ENCODE results near the gene NDUFA8. TPM values are rescaled to one million over a fixed set of nuclear protein-coding genes. Genes with fewer than 3 reads are reported as not detected.

Gene NDUFA8
- total and polyA plus RNA-seq, 2 of the 4 experiments (the other 2 are of a cell fraction) = 45.2 to 98.1 TPM

DNA sequence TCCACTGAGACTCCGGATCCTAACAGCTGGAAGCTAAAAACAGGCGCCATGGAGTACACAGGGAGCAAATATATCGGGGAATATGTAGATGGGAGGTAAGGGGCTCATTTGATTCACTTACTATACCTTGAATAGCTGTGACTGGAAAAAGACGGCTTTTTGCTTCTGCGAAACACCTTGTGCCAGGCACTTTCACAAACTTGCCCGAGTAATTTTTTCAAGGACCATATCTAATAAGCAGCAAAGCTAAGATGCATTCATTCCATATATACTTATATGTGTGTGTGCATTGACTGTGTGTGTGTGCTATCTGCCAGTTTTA, 307 bp upstream of the NDUFA8 start:
- Histone ChIP-seq H3K18ac (ENCODE audit: low read depth, low read length) (no peak overlapping the region), H3K27ac (ENCODE audit: insufficient read depth, low read length) (no peak overlapping the region), H3K9ac (ENCODE audit: low read depth, low read length) (no peak overlapping the region), H3K4me1 (ENCODE audit: control insufficient read depth, insufficient read depth, low read length) (peaks cover 2% of the 10 kb centered on the region), H2AK5ac (ENCODE audit: low read depth, low read length) (no peak overlapping the region), H4K20me1 (ENCODE audit: insufficient read depth, low read length) (peaks cover 9% of the 10 kb centered on the region; the same call in 1 of the 2 replicates), H2AK9ac (replicated peaks; ENCODE audit: low read depth, low read length, poor library complexity) (peak overlapping the region; percentile 68), H4K91ac (ENCODE audit: insufficient read depth, low read depth, low read length) (no peak overlapping the region), H3K9me1 (ENCODE audit: insufficient read depth, low read length) (peaks cover 8% of the 10 kb centered on the region), H3K36me3 (ENCODE audit: control insufficient read depth, insufficient read depth, low read length) (no peaks in the 10 kb centered on the region), H3K4me2 (ENCODE audit: low read depth, low read length) (peak overlapping the region; percentile 74), H3K4ac (ENCODE audit: low read depth, low read length) (no peak overlapping the region), H2BK120ac (ENCODE audit: low read depth, low read length) (no peak overlapping the region), H3K56ac (ENCODE audit: extremely low read depth, insufficient read depth, low read length) (no peak overlapping the region), H2AFZ (replicated peaks; ENCODE audit: low read length, poor library complexity) (peak overlapping the region; percentile 99), H4K8ac (ENCODE audit: low read depth in 2 of 2, low read length in 2 of 2) (no peak overlapping the region; a peak in 1 of 4 replicates), H3K14ac (replicated peaks; ENCODE audit: low read depth, low read length) (no peak overlapping the region), H2BK15ac (ENCODE audit: low read depth, low read length) (no peak overlapping the region), H3K27me3 (ENCODE audit: control insufficient read depth, insufficient read depth, low read length) (peaks cover 9% of the 10 kb centered on the region), H2BK5ac (ENCODE audit: low read depth, low read length, poor library complexity, severe bottlenecking) (no peak overlapping the region), H3K23ac (ENCODE audit: low read depth, low read length) (no peak overlapping the region), H2BK20ac (ENCODE audit: low read depth, low read length) (no peak overlapping the region), H3K9me3 (ENCODE audit: control insufficient read depth, insufficient read depth, low read length) (no peaks in the 10 kb centered on the region; the same call in 1 of the 2 replicates), H3K4me3 (ENCODE audit: insufficient read depth, low read depth, low read length) (peak overlapping the region; percentile 31; the same call in 1 of the 2 replicates), H4K5ac (ENCODE audit: low read depth, low read length) (no peak overlapping the region), H3K79me1 (ENCODE audit: low read depth in 1 of 2, low read length in 2 of 2) (peaks cover 24 to 32% of the 10 kb centered on the region in 2 experiments)
- ChIA-PET CTCF (interaction anchor here (0.8 to 1.0 kb wide), 2 partner anchors 13 to 15 kb away, joined by 3 to 4 read pairs; no protein-coding TSS in a partner anchor), POLR2A (ENCODE audit: unreplicated experiment) (no interaction called here)
- no CpG with 5 or more reads among the region's 6 CpGs for WGBS, 2 experiments (ENCODE audit: extremely low coverage in 2 of 2, insufficient read length in 1 of 2)
- ATAC-seq (ENCODE audit: low read depth) (no peak), DNase-seq (no peak)
- in situ Hi-C loops (cut with MboI; ENCODE audit: low sequenced_read_pairs) = no loop called here
- no peak for TF ChIP-seq CEBPB (IDR thresholded peaks at IDR 0.05; ENCODE audit: low read depth, low read length)
- TF ChIP-seq, protein P1, sequence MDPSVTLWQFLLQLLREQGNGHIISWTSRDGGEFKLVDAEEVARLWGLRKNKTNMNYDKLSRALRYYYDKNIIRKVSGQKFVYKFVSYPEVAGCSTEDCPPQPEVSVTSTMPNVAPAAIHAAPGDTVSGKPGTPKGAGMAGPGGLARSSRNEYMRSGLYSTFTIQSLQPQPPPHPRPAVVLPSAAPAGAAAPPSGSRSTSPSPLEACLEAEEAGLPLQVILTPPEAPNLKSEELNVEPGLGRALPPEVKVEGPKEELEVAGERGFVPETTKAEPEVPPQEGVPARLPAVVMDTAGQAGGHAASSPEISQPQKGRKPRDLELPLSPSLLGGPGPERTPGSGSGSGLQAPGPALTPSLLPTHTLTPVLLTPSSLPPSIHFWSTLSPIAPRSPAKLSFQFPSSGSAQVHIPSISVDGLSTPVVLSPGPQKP (IDR thresholded peaks at IDR 0.05; ENCODE audit: borderline replicate concordance, low read depth, low read length) = no peak
- no peak for TF ChIP-seq SMC3 (IDR thresholded peaks at IDR 0.05; ENCODE audit: low read depth, low read length)
- TF ChIP-seq RFX5 (IDR thresholded peaks at IDR 0.05; ENCODE audit: low read depth, low read length) = no peak
- TF ChIP-seq, protein P2, sequence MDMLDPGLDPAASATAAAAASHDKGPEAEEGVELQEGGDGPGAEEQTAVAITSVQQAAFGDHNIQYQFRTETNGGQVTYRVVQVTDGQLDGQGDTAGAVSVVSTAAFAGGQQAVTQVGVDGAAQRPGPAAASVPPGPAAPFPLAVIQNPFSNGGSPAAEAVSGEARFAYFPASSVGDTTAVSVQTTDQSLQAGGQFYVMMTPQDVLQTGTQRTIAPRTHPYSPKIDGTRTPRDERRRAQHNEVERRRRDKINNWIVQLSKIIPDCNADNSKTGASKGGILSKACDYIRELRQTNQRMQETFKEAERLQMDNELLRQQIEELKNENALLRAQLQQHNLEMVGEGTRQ (IDR thresholded peaks at IDR 0.05; ENCODE audit: low read depth, low read length) = no peak
- TF ChIP-seq, protein P3, sequence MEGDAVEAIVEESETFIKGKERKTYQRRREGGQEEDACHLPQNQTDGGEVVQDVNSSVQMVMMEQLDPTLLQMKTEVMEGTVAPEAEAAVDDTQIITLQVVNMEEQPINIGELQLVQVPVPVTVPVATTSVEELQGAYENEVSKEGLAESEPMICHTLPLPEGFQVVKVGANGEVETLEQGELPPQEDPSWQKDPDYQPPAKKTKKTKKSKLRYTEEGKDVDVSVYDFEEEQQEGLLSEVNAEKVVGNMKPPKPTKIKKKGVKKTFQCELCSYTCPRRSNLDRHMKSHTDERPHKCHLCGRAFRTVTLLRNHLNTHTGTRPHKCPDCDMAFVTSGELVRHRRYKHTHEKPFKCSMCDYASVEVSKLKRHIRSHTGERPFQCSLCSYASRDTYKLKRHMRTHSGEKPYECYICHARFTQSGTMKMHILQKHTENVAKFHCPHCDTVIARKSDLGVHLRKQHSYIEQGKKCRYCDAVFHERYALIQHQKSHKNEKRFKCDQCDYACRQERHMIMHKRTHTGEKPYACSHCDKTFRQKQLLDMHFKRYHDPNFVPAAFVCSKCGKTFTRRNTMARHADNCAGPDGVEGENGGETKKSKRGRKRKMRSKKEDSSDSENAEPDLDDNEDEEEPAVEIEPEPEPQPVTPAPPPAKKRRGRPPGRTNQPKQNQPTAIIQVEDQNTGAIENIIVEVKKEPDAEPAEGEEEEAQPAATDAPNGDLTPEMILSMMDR (conservative IDR thresholded peaks at IDR 0.05; ENCODE audit: low read depth, low read length) = no peak
- no peak for TF ChIP-seq NFE2L2 (IDR thresholded peaks at IDR 0.05; ENCODE audit: low read depth, low read length)
- no peak for TF ChIP-seq MXI1 (IDR thresholded peaks at IDR 0.05; ENCODE audit: borderline replicate concordance, low read depth, low read length)
- no peak for TF ChIP-seq BHLHE40 (IDR thresholded peaks at IDR 0.05; ENCODE audit: low read depth, low read length)
- TF ChIP-seq FOS (IDR thresholded peaks at IDR 0.05; ENCODE audit: low read depth, low read length) = no peak
- no peak for TF ChIP-seq POLR2A (IDR thresholded peaks at IDR 0.05; ENCODE audit: low read depth, low read length)
- no peak for TF ChIP-seq MAZ (IDR thresholded peaks at IDR 0.05; ENCODE audit: borderline replicate concordance, low read depth, low read length)
- TF ChIP-seq CHD1 (IDR thresholded peaks at IDR 0.05; ENCODE audit: low read depth, low read length) = no peak
- no peak for TF ChIP-seq RCOR1 (IDR thresholded peaks at IDR 0.05; ENCODE audit: insufficient replicate concordance, low read length)
- TF ChIP-seq RAD21 (IDR thresholded peaks at IDR 0.05; ENCODE audit: low read length) = no peak
- intact Hi-C loops (cut with micrococcal nuclease) = no loop called here
- dilution Hi-C loops (cut with HindIII; ENCODE audit: low sequenced_read_pairs, unreplicated experiment) = no loop called here
- no TSS peak for BruUV-seq (replicated peaks)

Measured in IMR-90 (cell line).